DOHH2 (cell line): Measurements from ENCODE around the gene MED27.

Experiments used
- H3F3A ChIP-seq: fragments of 200-600 bp; sonication (generic), shearing (Covaris generic); 2 replicates; pipeline ENCODE4 v1.6.0; 2016; ENCODE audit warnings: antibody characterized with exemption, mild to moderate bottlenecking; ENCODE audit not compliant: control insufficient read depth, insufficient read depth
- H3K27ac ChIP-seq: fragments of 200-600 bp; sonication (generic); 2 replicates; pipeline ENCODE4 v1.5.1; 2014; ENCODE audit warnings: low read depth, mild to moderate bottlenecking, low read length, moderate library complexity
- H3K27me3 ChIP-seq: fragments of 200-600 bp; sonication (generic); 2 replicates; pipeline ENCODE4 v1.6.1; 2014; ENCODE audit warnings: mild to moderate bottlenecking, low read length, mixed read lengths; ENCODE audit not compliant: control insufficient read depth
- H3K36me3 ChIP-seq: fragments of 200-600 bp; sonication (generic); 2 replicates; pipeline ENCODE4 v1.6.1; 2014; ENCODE audit warnings: mild to moderate bottlenecking, low read length, moderate library complexity, mixed read lengths; ENCODE audit not compliant: control insufficient read depth
- H3K4me1 ChIP-seq: fragments of 200-600 bp; sonication (generic); 2 replicates; pipeline ENCODE4 v1.6.1; 2014; ENCODE audit warnings: mild to moderate bottlenecking, low read length, mixed read lengths; ENCODE audit not compliant: control insufficient read depth
- H3K4me2 ChIP-seq: fragments of 200-600 bp; sonication (generic); 2 replicates; pipeline ENCODE4 v1.6.0; 2014; ENCODE audit warnings: mild to moderate bottlenecking, low read length, moderate library complexity
- H3K4me3 ChIP-seq: fragments of 200-600 bp; sonication (generic); 2 replicates; pipeline ENCODE4 v1.5.1; 2014; ENCODE audit warnings: mild to moderate bottlenecking, low read length, mixed read lengths
- H3K79me2 ChIP-seq: fragments of 200-600 bp; sonication (generic); 2 replicates; pipeline ENCODE4 v1.6.1; 2014; ENCODE audit warnings: mild to moderate bottlenecking, low read length, mixed read lengths; ENCODE audit not compliant: control insufficient read depth
- H3K9me2 ChIP-seq: fragments of 200-600 bp; sonication (generic); replicated peaks from 2 replicates; pipeline ENCODE4 v1.6.1; 2014; ENCODE audit warnings: mild to moderate bottlenecking, low read length, mixed read lengths; ENCODE audit not compliant: control insufficient read depth
- H3K9me3 ChIP-seq: fragments of 200-600 bp; sonication (generic); 2 replicates; pipeline ENCODE4 v1.6.1; 2014; ENCODE audit warnings: antibody characterized with exemption, low read length, mixed read lengths; ENCODE audit not compliant: control insufficient read depth, insufficient read depth
- H4K20me1 ChIP-seq: fragments of 200-600 bp; sonication (generic); 2 replicates; pipeline ENCODE4 v1.6.0; 2014; ENCODE audit warnings: low read depth, mild to moderate bottlenecking, antibody characterized with exemption, low read length, moderate library complexity; ENCODE audit not compliant: control insufficient read depth, insufficient read depth
- CTCF ChIP-seq: fragments of 200-600 bp; sonication (generic); IDR thresholded peaks from one replicate; pipeline ENCODE4 v1.5.1; 2014; ENCODE audit warnings: antibody characterized with exemption, mild to moderate bottlenecking, low read depth, low read length; ENCODE audit not compliant: poor library complexity, severe bottlenecking
- EZH2phosphoT487 ChIP-seq: fragments of 200-600 bp; sonication (generic); IDR thresholded peaks from 2 replicates; pipeline ENCODE4 v1.6.1; 2017; ENCODE audit warnings: borderline replicate concordance, mild to moderate bottlenecking, antibody characterized with exemption, low read length, moderate library complexity, mixed read lengths

The MED27 gene

GRCh38 chr9:131812116-131812790 lies 267.4 kb downstream of the MED27 start:
- H3K36me3 ChIP-seq = no peaks in the 10 kb centered on the region
- H3K4me2 ChIP-seq = no peak overlapping the region
- H3K9me2 ChIP-seq = no peaks in the 10 kb centered on the region
- no peaks in the 10 kb centered on the region for H3K79me2 ChIP-seq
- H3K27ac ChIP-seq = no peak overlapping the region
- H3K9me3 ChIP-seq = no peaks in the 10 kb centered on the region
- H3K27me3 ChIP-seq = peaks cover 2% of the 10 kb centered on the region; the same call in 1 of the 2 replicates
- H3F3A ChIP-seq = no peaks in the 10 kb centered on the region
- H4K20me1 ChIP-seq = no peaks in the 10 kb centered on the region
- TF ChIP-seq EZH2phosphoT487 = no peak
- no peak for TF ChIP-seq CTCF
- no peak overlapping the region for H3K4me3 ChIP-seq
- no peaks in the 10 kb centered on the region for H3K4me1 ChIP-seq

GRCh38 chr9:131811405-131811804 lies 268.3 kb downstream of the MED27 start:
- Histone ChIP-seq H3K79me2 (no peaks in the 10 kb centered on the region), H3K4me2 (no peak overlapping the region), H3K4me3 (no peak overlapping the region), H3K4me1 (no peaks in the 10 kb centered on the region), H3K36me3 (no peaks in the 10 kb centered on the region), H3F3A (no peaks in the 10 kb centered on the region), H3K27me3 (no peaks in the 10 kb centered on the region), H3K9me3 (no peaks in the 10 kb centered on the region), H3K9me2 (no peaks in the 10 kb centered on the region), H4K20me1 (no peaks in the 10 kb centered on the region), H3K27ac (no peak overlapping the region)
- TF ChIP-seq CTCF (no peak), EZH2phosphoT487 (no peak)

GRCh38 chr9:131810351-131811170 lies 269.1 kb downstream of the MED27 start:
- H3F3A ChIP-seq = no peaks in the 10 kb centered on the region
- H3K9me3 ChIP-seq = no peaks in the 10 kb centered on the region

More at GRCh38 chr9:131810351-131811170, 269.1 kb downstream of the MED27 start:
- no peaks in the 10 kb centered on the region for H3K4me1 ChIP-seq
- H3K4me3 ChIP-seq = no peak overlapping the region
- TF ChIP-seq EZH2phosphoT487 (no peak), CTCF (peak; percentile 52)
- H3K27ac ChIP-seq = no peak overlapping the region
- H3K9me2 ChIP-seq = no peaks in the 10 kb centered on the region
- H3K36me3 ChIP-seq = no peaks in the 10 kb centered on the region
- H3K27me3 ChIP-seq = no peaks in the 10 kb centered on the region
- no peak overlapping the region for H3K4me2 ChIP-seq
- H3K79me2 ChIP-seq = no peaks in the 10 kb centered on the region
- H4K20me1 ChIP-seq = no peaks in the 10 kb centered on the region
